Esophagus muscularis mucosa (tissue), 3 donors: ENCODE results near the gene PET100.

Experiments
- POLR2A ChIP-seq: fragments of 450-650 bp; IDR thresholded peaks from one replicate; pipeline ENCODE4 v1.6.1; 2017; ENCODE audit warnings: antibody characterized with exemption, moderate library complexity, mild to moderate bottlenecking, low read depth
- TF ChIP-seq, protein P1 (sequence below), 3 experiments: fragments of 200-600 bp in 2 of 3; fragments of 450-650 bp in 1 of 3; sonication (generic) in 2 of 3; IDR thresholded peaks; one replicate each; pipeline ENCODE4 v1.5.1; 2017 to 2019; ENCODE audit warnings: antibody characterized with exemption in 3 of 3, mild to moderate bottlenecking in 2 of 3, moderate library complexity in 1 of 3

DNA sequence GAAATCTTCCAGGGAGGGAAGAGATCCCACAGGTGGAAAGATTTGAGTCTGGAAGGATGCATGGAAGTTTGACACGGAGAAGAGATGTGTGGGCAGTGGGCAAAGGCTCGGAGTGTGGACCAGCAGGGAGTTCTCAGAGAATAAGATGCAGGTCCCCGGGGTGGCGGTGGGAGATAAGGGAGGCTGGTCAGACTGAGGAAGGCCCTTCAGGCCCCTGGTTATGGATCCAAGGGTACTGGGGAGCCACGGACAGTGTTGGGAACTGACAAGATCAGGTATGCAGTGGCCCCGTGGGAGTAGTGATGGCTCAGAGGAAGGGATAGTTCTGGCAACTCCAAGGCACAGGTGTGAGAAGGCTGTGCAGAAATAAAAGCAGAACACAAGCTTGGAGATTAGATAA is 31.4 kb upstream of the PET100 start:
- TF ChIP-seq POLR2A, result no peak
- TF ChIP-seq, protein P1, sequence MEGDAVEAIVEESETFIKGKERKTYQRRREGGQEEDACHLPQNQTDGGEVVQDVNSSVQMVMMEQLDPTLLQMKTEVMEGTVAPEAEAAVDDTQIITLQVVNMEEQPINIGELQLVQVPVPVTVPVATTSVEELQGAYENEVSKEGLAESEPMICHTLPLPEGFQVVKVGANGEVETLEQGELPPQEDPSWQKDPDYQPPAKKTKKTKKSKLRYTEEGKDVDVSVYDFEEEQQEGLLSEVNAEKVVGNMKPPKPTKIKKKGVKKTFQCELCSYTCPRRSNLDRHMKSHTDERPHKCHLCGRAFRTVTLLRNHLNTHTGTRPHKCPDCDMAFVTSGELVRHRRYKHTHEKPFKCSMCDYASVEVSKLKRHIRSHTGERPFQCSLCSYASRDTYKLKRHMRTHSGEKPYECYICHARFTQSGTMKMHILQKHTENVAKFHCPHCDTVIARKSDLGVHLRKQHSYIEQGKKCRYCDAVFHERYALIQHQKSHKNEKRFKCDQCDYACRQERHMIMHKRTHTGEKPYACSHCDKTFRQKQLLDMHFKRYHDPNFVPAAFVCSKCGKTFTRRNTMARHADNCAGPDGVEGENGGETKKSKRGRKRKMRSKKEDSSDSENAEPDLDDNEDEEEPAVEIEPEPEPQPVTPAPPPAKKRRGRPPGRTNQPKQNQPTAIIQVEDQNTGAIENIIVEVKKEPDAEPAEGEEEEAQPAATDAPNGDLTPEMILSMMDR (IDR thresholded peaks at IDR 0.05), result no peak
